GM23248 (cell line): ENCODE data around the gene ACD.

ENCODE experiments used
- EZH2 ChIP-seq: fragments of 200-600 bp; sonication (generic); IDR thresholded peaks from 2 replicates; pipeline ENCODE4 v1.6.1; 2018; ENCODE audit warnings: antibody characterized with exemption, mild to moderate bottlenecking; ENCODE audit not compliant: insufficient read depth, poor library complexity, severe bottlenecking
- EZH2phosphoT487 ChIP-seq: fragments of 200-600 bp; sonication (generic); IDR thresholded peaks from 2 replicates; pipeline ENCODE4 v1.6.1; 2018; ENCODE audit warnings: antibody characterized with exemption, moderate library complexity, mild to moderate bottlenecking, low read depth; ENCODE audit not compliant: insufficient read depth

GRCh38 chr16:67669499-67670101 lies 9.5 kb upstream of the ACD start:
- no peak for TF ChIP-seq EZH2
- TF ChIP-seq EZH2phosphoT487, result no peak
